ENCODE results near the gene SELENBP1. TPM values are rescaled to one million over a fixed set of nuclear protein-coding genes. Genes with fewer than 3 reads are reported as not detected.
A peak's percentile ranks its signal among the peaks of the same experiment; 100 is the strongest.
"Not testable (repeated sequence)": the region's sequence is repeated elsewhere in the genome, so short reads cannot be mapped to it uniquely, and the experiment has no call there.

SELENBP1 gene
- total RNA-seq, 4 donors from 2014 or later, result 194 to 623 (median 467) TPM

DNA sequence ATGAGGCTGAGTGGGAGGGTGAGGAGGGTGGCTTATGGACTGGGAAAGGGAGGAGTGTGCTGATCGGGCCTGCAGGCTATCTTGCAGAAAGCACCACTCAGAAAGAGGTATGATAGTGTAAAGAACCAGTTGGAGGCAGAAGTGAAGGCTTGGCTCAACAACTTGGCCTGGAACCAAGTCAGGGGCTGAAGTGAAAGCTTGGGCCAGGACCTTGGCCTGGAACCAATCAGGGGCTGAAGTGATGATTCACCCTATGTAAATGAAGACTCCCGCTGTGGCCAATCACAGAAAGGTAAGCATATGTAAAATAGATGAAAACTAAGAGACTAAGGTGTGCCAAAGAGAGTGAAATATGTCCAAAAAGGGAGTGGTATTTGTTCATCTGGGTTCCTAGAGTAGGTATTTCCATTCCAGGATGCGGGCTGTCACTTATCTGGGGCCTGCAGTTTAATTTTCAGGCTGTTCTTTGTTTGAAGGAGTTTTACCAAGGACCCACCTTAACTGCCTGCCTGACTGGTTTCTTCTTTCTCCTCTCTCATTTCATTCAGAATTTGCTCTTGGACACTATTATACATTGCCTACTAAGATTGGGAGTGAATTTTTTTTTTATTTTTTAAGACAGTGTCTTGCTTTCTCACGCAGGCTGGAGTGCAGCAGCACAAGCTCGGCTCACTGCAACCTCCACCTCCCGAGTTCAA is 20.3 kb downstream of the SELENBP1 start:
- Histone ChIP-seq H3K27me3 (no peaks in the 10 kb centered on the region), H3K4me3 (no peak overlapping the region), H3K36me3 (no peaks in the 10 kb centered on the region), H3K9me3 (no peaks in the 10 kb centered on the region), H3K4me1 (peaks cover 0 to 4% (median 0%) of the 10 kb centered on the region in 4 donors), H3K27ac (no peak overlapping the region)
- DNase-seq, result no peak
- TF ChIP-seq POLR2A (IDR thresholded peaks at IDR 0.05), result no peak
- TF ChIP-seq, protein P1, sequence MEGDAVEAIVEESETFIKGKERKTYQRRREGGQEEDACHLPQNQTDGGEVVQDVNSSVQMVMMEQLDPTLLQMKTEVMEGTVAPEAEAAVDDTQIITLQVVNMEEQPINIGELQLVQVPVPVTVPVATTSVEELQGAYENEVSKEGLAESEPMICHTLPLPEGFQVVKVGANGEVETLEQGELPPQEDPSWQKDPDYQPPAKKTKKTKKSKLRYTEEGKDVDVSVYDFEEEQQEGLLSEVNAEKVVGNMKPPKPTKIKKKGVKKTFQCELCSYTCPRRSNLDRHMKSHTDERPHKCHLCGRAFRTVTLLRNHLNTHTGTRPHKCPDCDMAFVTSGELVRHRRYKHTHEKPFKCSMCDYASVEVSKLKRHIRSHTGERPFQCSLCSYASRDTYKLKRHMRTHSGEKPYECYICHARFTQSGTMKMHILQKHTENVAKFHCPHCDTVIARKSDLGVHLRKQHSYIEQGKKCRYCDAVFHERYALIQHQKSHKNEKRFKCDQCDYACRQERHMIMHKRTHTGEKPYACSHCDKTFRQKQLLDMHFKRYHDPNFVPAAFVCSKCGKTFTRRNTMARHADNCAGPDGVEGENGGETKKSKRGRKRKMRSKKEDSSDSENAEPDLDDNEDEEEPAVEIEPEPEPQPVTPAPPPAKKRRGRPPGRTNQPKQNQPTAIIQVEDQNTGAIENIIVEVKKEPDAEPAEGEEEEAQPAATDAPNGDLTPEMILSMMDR (IDR thresholded peaks at IDR 0.05), result no peak

- H3K9me3 ChIP-seq, H3K4me3 ChIP-seq, H3K27ac ChIP-seq, H3K36me3 ChIP-seq, DNase-seq, H3K27me3 ChIP-seq: not testable (repeated sequence)
- H3K4me1 ChIP-seq, result peaks cover 0 to 11% (median 7%) of the 10 kb centered on the region in 4 donors
These were observed 22.2 kb downstream of the SELENBP1 start for GRCh38 chr1:151350323-151350722.

GRCh38 chr1:151347523-151348246 is 24.8 kb downstream of the SELENBP1 start:
- Histone ChIP-seq H3K4me1 (peaks cover 0 to 11% (median 7%) of the 10 kb centered on the region in 4 donors), H3K9me3 (no peaks in the 10 kb centered on the region), H3K4me3 (peak overlapping the region; percentile 25 to 73 (median 70)), H3K36me3 (peaks cover 0 to 24% (median 0%) of the 10 kb centered on the region in 3 donors), H3K27ac (peak overlapping the region; percentile 88 to 95 (median 89)), H3K27me3 (no peaks in the 10 kb centered on the region)
- no peak for DNase-seq
- TF ChIP-seq POLR2A (IDR thresholded peaks at IDR 0.05), result no peak
- TF ChIP-seq, protein P1 (IDR thresholded peaks at IDR 0.05), result no peak

- Histone ChIP-seq H3K27me3 (no peaks in the 10 kb centered on the region), H3K9me3 (no peaks in the 10 kb centered on the region), H3K4me1 (peaks cover 0 to 11% (median 7%) of the 10 kb centered on the region in 4 donors), H3K27ac (peak within 1 kb of the TSS; percentile 88 to 95 (median 89)), H3K36me3 (peaks cover 0 to 31% (median 0%) of the 10 kb centered on the region in 3 donors), H3K4me3 (peak within 1 kb of the TSS; percentile 60 to 73 (median 70))
- TF ChIP-seq, protein P1 (IDR thresholded peaks at IDR 0.05), result no peak
- TF ChIP-seq POLR2A (IDR thresholded peaks at IDR 0.05), result peak; percentile 63 to 79
- peak; percentile 93 to 98 (median 96) for DNase-seq
These were observed 25.6 kb downstream of the SELENBP1 start, which contains the start of gene RFX5 for GRCh38 chr1:151346769-151347522. Gene RFX5, minus strand, starts transcription at chr1:151347252. Its CDS starts 932 bp downstream, at chr1:151346320.

- Histone ChIP-seq H3K9me3 (no peaks in the 10 kb centered on the region), H3K4me1 (peaks cover 0 to 12% (median 7%) of the 10 kb centered on the region in 4 donors), H3K27ac (peak overlapping the region; percentile 88 to 95 (median 89)), H3K27me3 (no peaks in the 10 kb centered on the region), H3K36me3 (peaks cover 0 to 31% (median 0%) of the 10 kb centered on the region in 3 donors), H3K4me3 (peak overlapping the region; percentile 60 to 73 (median 70))
- TF ChIP-seq POLR2A (IDR thresholded peaks at IDR 0.05), result no peak
- TF ChIP-seq, protein P1 (IDR thresholded peaks at IDR 0.05), result no peak
- no peak for DNase-seq
These were observed 26.3 kb downstream of the SELENBP1 start for GRCh38 chr1:151346082-151346768.

All from Peyer's patch (tissue), 4 donors.